ENCODE results near the gene FGF13. TPM values are rescaled to one million over a fixed set of nuclear protein-coding genes. Genes with fewer than 3 reads are reported as not detected.

Gene FGF13
- total and polyA plus RNA-seq, 2 donors (not counting 3 experiments of a cell fraction or from before 2014, with no cell fraction given), result 0.07 to 0.20 TPM

- Histone ChIP-seq H3K9ac (replicated peaks; ENCODE audit: extremely low read depth, insufficient read depth, low read length) (no peak overlapping the region), H3K4me3 (replicated peaks in 1 of 3; ENCODE audit: insufficient read depth in 1 of 3, low read depth in 1 of 3, low read length in 3 of 3) (no peak overlapping the region), H4K20me1 (replicated peaks; ENCODE audit: control insufficient read depth, extremely low read depth, insufficient read depth, low read length) (no peaks in the 10 kb centered on the region), H3K27me3 (ENCODE audit: control insufficient read depth in 2 of 2, insufficient read depth in 2 of 2, low read length in 2 of 2) (no peaks in the 10 kb centered on the region), H3K79me2 (ENCODE audit: control insufficient read depth, insufficient read depth, low read length) (no peaks in the 10 kb centered on the region), H3K4me2 (ENCODE audit: insufficient read depth, low read length) (no peak overlapping the region), H2AFZ (ENCODE audit: low read depth, low read length) (no peak overlapping the region), H3K9me3 (replicated peaks; ENCODE audit: control insufficient read depth, insufficient read depth, low read length) (no peaks in the 10 kb centered on the region), H3K36me3 (ENCODE audit: control insufficient read depth in 2 of 2, extremely low read depth in 1 of 2, insufficient read depth in 2 of 2, low read length in 2 of 2) (no peaks in the 10 kb centered on the region), H3K27ac (ENCODE audit: insufficient read depth, low read depth, low read length) (no peak overlapping the region), H3K9me1 (replicated peaks; ENCODE audit: control insufficient read depth, extremely low read depth, insufficient read depth, low read length) (no peaks in the 10 kb centered on the region), H3K4me1 (ENCODE audit: control insufficient read depth, extremely low read depth, insufficient read depth, low read length) (no peaks in the 10 kb centered on the region)
- FAIRE-seq (no peak), DNase-seq (ENCODE audit: low read depth, low spot score) (no peak)
- intact Hi-C loops (cut with micrococcal nuclease) (no loop called here), dilution Hi-C loops (cut with MboI; ENCODE audit: extremely low pct_ligation_motif_present, low sequenced_read_pairs) (no loop called here)
- TF ChIP-seq JUN (IDR thresholded peaks at IDR 0.05; ENCODE audit: borderline replicate concordance, insufficient read depth, insufficient read length, low read depth) (no peak), CTCF (IDR thresholded peaks at IDR 0.05; ENCODE audit: extremely low read depth in 1 of 2, insufficient read depth in 1 of 2, low read depth in 1 of 2, low read length in 2 of 2) (no peak), EZH2 (IDR thresholded peaks at IDR 0.05; ENCODE audit: borderline replicate concordance, low read depth, low read length, severe bottlenecking) (no peak), MYC (IDR thresholded peaks at IDR 0.05; ENCODE audit: low read depth, low read length) (no peak), POLR2A (IDR thresholded peaks at IDR 0.05; ENCODE audit: low read depth, low read length) (no peak), GATA2 (IDR thresholded peaks at IDR 0.05; ENCODE audit: insufficient read depth, insufficient read length, low read depth, low read length) (no peak), MAX (IDR thresholded peaks at IDR 0.05; ENCODE audit: insufficient read depth, insufficient read length) (no peak), POLR2AphosphoS5 (IDR thresholded peaks at IDR 0.05; ENCODE audit: insufficient read depth, low read depth, low read length) (no peak), FOS (IDR thresholded peaks at IDR 0.05; ENCODE audit: borderline replicate concordance, insufficient read depth, low read length) (no peak)
- no TSS peak for BruUV-seq (replicated peaks)
- CTCF ChIA-PET, result no interaction called here
- POLR2A ChIA-PET, result no interaction called here
These were observed 27.9 kb downstream of the FGF13 start for GRCh38 chrX:138683600-138683999.
